SK-N-MC (cell line): ENCODE data around the gene SCGB3A1.

Source experiments
- EZH2 ChIP-seq: fragments of 200-600 bp; sonication (generic); IDR thresholded peaks from one replicate; pipeline ENCODE4 v1.6.1; 2017; ENCODE audit warnings: antibody characterized with exemption
- POLR2AphosphoS5 ChIP-seq: IDR thresholded peaks from 2 replicates; pipeline ENCODE4 v1.6.1; 2012; ENCODE audit warnings: mild to moderate bottlenecking, low read depth, low read length, borderline replicate concordance

DNA sequence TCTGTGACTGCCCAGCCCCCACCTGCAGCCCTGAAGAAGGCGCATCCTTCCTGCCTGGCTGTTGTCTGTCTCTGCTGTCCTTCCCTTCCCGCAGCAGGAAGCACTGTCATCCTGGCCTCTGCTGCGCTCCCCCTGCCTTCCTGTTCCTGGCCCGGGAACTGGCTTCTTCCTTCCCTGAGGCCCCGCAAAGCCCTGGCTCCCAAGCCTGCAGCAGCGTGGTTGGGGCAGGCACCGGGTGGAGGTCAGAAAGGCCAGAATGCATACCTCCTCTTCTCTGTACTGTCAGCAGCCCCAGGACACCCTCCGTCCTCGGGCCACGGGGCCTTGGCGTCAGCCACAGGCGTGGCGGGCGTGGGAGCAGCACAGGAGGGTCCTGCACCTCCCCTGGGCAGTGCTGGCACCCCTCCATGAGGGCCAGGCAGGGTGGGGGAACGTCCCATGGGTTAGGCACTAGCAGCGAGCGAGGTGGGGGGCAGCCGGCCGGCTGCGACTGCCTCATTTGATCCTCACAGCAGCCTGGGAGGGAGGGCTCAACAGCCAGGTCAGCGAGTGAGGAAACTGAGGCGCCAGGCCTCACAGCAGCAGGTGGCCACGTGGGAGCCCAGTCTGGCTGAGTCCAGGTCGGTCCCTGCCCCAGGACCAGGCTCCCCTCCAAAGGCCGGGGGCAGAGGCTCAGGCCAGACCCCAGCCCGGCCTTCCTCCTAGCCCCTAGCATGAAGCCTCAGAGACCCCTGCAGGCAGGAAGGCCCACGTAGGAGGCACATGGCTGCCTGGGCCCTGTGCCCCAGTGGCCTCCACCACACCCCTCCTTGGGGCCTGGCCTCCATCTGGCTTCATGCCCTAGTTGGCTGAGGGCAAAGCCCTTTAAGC is 48.7 kb upstream of the SCGB3A1 start:
- TF ChIP-seq EZH2 (no peak), POLR2AphosphoS5 (no peak)
